ENCODE data around the gene APBB2.

The APBB2 gene

DNA sequence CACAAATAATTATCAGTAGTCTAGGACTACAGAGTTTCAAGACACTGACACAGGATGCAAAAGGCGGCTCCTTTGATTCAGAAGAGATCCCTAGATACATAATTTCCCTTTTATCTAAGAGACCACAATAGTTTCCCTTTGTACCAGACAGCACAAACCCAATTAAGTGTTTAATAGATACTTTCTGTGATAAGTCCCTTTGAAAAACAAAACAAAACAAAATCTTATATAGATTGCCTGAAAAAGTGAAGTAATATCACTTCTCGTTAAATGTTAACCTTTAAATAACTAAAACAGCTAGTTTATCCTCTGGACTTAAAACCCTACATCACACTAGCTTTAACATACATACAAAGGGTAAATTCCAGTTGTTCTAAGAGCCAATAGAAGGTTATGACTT is 49.9 kb downstream of the APBB2 start:
- H3K9me3 ChIP-seq (ENCODE audit: severe bottlenecking): no peaks in the 10 kb centered on the region
- ATAC-seq (ENCODE audit: low read depth) (no peak), DNase-seq (ENCODE audit: low spot score) (no peak)
- no peaks in the 10 kb centered on the region for H3K27me3 ChIP-seq (ENCODE audit: insufficient read depth, poor library complexity, severe bottlenecking)
- H3K4me1 ChIP-seq (ENCODE audit: insufficient read depth, poor library complexity, severe bottlenecking): peaks cover 47% of the 10 kb centered on the region
- no peak overlapping the region for H3K4me3 ChIP-seq (ENCODE audit: severe bottlenecking)
- 0 out of 2 replicates have a peak, but pooled peaks cover 8% of the 10 kb centered on the region for H3K36me3 ChIP-seq (ENCODE audit: low read depth)
- TF ChIP-seq CTCF (IDR thresholded peaks at IDR 0.05; ENCODE audit: poor library complexity, severe bottlenecking): no peak
- H3K27ac ChIP-seq (ENCODE audit: poor library complexity, severe bottlenecking): peak overlapping the region; percentile 99

DNA sequence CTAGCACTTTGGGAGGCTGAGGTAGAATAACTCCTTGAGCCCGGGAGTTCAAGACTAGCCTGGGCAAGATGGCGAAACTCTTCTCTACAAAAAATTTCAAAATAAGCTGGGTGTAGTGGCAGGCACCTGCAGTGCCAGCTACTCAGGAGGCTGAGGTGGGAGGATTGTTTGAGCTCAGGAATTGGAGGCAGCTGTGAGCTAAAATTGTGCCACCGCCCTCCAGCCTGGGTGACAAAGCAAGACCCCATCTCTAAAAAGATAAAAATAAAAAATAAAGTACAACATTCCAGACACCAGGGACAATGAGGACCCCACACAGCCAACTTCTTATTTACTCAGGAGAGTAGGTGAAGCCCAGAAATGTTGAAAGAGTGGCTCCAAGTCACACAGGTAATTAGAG is 53.0 kb downstream of the APBB2 start:
- Histone ChIP-seq H3K27me3 (ENCODE audit: insufficient read depth, poor library complexity, severe bottlenecking) (no peaks in the 10 kb centered on the region), H3K4me1 (ENCODE audit: insufficient read depth, poor library complexity, severe bottlenecking) (peaks cover 75% of the 10 kb centered on the region), H3K9me3 (ENCODE audit: severe bottlenecking) (no peaks in the 10 kb centered on the region), H3K36me3 (ENCODE audit: low read depth) (no peaks in the 10 kb centered on the region), H3K4me3 (ENCODE audit: severe bottlenecking) (no peak overlapping the region), H3K27ac (ENCODE audit: poor library complexity, severe bottlenecking) (peak overlapping the region; percentile 99)
- ATAC-seq (ENCODE audit: low read depth): no peak
- TF ChIP-seq CTCF (IDR thresholded peaks at IDR 0.05; ENCODE audit: poor library complexity, severe bottlenecking): no peak
- no peak for DNase-seq (ENCODE audit: low spot score)

DNA sequence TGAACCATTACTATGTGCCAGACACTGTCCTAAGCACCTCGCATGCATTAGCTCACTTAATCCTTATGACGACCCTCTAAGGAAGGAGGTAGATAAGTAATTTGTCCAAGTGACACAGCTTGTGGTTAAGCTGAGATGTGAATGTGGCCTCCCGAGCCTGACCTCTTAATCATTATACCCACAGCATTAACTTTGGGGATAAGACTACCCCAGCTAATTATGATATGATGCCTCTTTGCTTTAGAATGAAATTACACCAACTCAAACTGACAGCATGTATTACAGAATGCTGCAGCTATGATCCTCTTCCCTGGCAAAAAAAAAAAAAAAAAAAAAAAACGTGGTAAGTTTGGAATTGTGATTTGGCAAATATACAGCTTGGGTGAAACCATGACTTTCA is 53.5 kb downstream of the APBB2 start:
- H3K9me3 ChIP-seq (ENCODE audit: severe bottlenecking): no peaks in the 10 kb centered on the region
- peak; percentile 1; the same call in 1 of the 3 replicates for ATAC-seq (ENCODE audit: low read depth)
- DNase-seq (ENCODE audit: low spot score): no peak
- H3K27me3 ChIP-seq (ENCODE audit: insufficient read depth, poor library complexity, severe bottlenecking): no peaks in the 10 kb centered on the region
- TF ChIP-seq CTCF (IDR thresholded peaks at IDR 0.05; ENCODE audit: poor library complexity, severe bottlenecking): no peak
- H3K36me3 ChIP-seq (ENCODE audit: low read depth): no peaks in the 10 kb centered on the region
- no peak overlapping the region for H3K4me3 ChIP-seq (ENCODE audit: severe bottlenecking)
- H3K4me1 ChIP-seq (ENCODE audit: insufficient read depth, poor library complexity, severe bottlenecking): peaks cover 80% of the 10 kb centered on the region
- peak overlapping the region; percentile 99 for H3K27ac ChIP-seq (ENCODE audit: poor library complexity, severe bottlenecking)

- Histone ChIP-seq H3K4me1 (ENCODE audit: insufficient read depth, poor library complexity, severe bottlenecking) (peaks cover 87% of the 10 kb centered on the region), H3K27ac (ENCODE audit: poor library complexity, severe bottlenecking) (peak overlapping the region; percentile 99), H3K27me3 (ENCODE audit: insufficient read depth, poor library complexity, severe bottlenecking) (no peaks in the 10 kb centered on the region), H3K36me3 (ENCODE audit: low read depth) (no peaks in the 10 kb centered on the region), H3K9me3 (ENCODE audit: severe bottlenecking) (no peaks in the 10 kb centered on the region), H3K4me3 (ENCODE audit: severe bottlenecking) (no peak overlapping the region)
- DNase-seq (ENCODE audit: low spot score) (peak; percentile 98), ATAC-seq (ENCODE audit: low read depth) (peak; percentile 94)
- TF ChIP-seq CTCF (IDR thresholded peaks at IDR 0.05; ENCODE audit: poor library complexity, severe bottlenecking): no peak
These were observed 54.1 kb downstream of the APBB2 start for GRCh38 chr4:41160012-41160789.

DNA sequence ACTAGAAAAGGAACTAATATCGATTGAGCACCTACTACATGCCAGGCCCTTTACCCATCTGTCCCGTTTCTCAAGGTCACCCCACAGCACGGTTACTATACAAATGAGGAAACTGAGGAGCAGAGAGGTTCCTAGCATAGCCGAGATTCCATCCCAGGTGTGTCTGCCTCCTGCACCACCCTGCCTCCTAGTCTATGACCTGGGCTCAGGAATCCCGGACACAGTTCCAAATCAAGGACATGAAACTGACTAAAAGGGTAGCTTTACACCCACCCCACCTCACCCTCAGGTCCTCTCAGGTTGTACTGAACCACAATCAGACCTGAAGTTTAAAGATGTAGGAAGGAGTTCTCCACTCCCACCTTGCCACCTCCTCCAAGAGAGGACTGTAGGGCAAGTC is 55.6 kb downstream of the APBB2 start:
- DNase-seq (ENCODE audit: low spot score): no peak
- Histone ChIP-seq H3K4me1 (ENCODE audit: insufficient read depth, poor library complexity, severe bottlenecking) (peaks cover 92% of the 10 kb centered on the region), H3K27me3 (ENCODE audit: insufficient read depth, poor library complexity, severe bottlenecking) (no peaks in the 10 kb centered on the region), H3K27ac (ENCODE audit: poor library complexity, severe bottlenecking) (peak overlapping the region; percentile 99), H3K9me3 (ENCODE audit: severe bottlenecking) (no peaks in the 10 kb centered on the region), H3K4me3 (ENCODE audit: severe bottlenecking) (no peak overlapping the region), H3K36me3 (ENCODE audit: low read depth) (no peaks in the 10 kb centered on the region)
- TF ChIP-seq CTCF (IDR thresholded peaks at IDR 0.05; ENCODE audit: poor library complexity, severe bottlenecking): no peak
- ATAC-seq (ENCODE audit: low read depth): no peak

Measured in RWPE2 (cell line).